Thymus (tissue), 11 donors: ENCODE results near the gene GRM4. TPM values are rescaled to one million over a fixed set of nuclear protein-coding genes. Genes with fewer than 3 reads are reported as not detected.

ENCODE experiments used
- DNase-seq, 9 donors: peaks; one replicate each; pipeline ENCODE4 v3.0.0-alpha.2; 2013; ENCODE audit warnings: low spot score in 9 of 9, low read depth in 6 of 9, missing footprints in 1 of 9
- H3K27ac ChIP-seq, 2 donors: one replicate each; pipeline ENCODE4 v1.5.1; 2013; ENCODE audit warnings: control low read depth in 1 of 2, low read depth in 1 of 2, low read length in 1 of 2, mild to moderate bottlenecking in 1 of 2, moderate library complexity in 1 of 2
- H3K27me3 ChIP-seq, 2 donors: one replicate each; pipeline ENCODE4 v1.5.1; 2013; ENCODE audit warnings: low read length in 1 of 2; ENCODE audit not compliant: control insufficient read depth in 2 of 2, insufficient read depth in 1 of 2
- H3K36me3 ChIP-seq, 2 donors: one replicate each; pipeline ENCODE4 v1.5.1; 2013; ENCODE audit warnings: low read length in 1 of 2, mild to moderate bottlenecking in 1 of 2, moderate library complexity in 1 of 2; ENCODE audit not compliant: control insufficient read depth in 2 of 2, insufficient read depth in 2 of 2
- H3K4me1 ChIP-seq, 2 donors: one replicate each; pipeline ENCODE4 v1.5.1; 2013; ENCODE audit warnings: low read length in 2 of 2; ENCODE audit not compliant: control insufficient read depth in 2 of 2, insufficient read depth in 2 of 2
- H3K4me3 ChIP-seq, 2 donors: one replicate each; pipeline ENCODE4 v1.5.1; 2013; ENCODE audit warnings: low read length in 2 of 2, control low read depth in 1 of 2, mild to moderate bottlenecking in 1 of 2
- H3K9me3 ChIP-seq, 2 donors: one replicate each; pipeline ENCODE4 v1.5.1; 2013; ENCODE audit warnings: low read length in 1 of 2, mild to moderate bottlenecking in 1 of 2; ENCODE audit not compliant: control insufficient read depth in 2 of 2, insufficient read depth in 1 of 2
- WGBS: extraction: QIAGEN DNeasy Blood & Tissue Kit; methylation state at CpG from one replicate; pipeline ENCODE4 v1.1.7; 2013; 5-methylcytosine and 5-hydroxymethylcytosine counted together
- polyA plus RNA-seq: library from polyadenylated mRNA; stranded (reverse); fragments of 200-250 nt; gene quantifications from one replicate; pipeline ENCODE4 v1.2.3, GENCODE V29; 2013
- total RNA-seq: library from RNA; stranded (reverse); fragments of 120-200 nt; gene quantifications from one replicate; pipeline ENCODE4 v1.2.4, GENCODE V29; 2013
- donor health status: healthy.

The GRM4 gene
- total and polyA plus RNA-seq, 2 donors = 0.14 to 0.27 TPM

DNA sequence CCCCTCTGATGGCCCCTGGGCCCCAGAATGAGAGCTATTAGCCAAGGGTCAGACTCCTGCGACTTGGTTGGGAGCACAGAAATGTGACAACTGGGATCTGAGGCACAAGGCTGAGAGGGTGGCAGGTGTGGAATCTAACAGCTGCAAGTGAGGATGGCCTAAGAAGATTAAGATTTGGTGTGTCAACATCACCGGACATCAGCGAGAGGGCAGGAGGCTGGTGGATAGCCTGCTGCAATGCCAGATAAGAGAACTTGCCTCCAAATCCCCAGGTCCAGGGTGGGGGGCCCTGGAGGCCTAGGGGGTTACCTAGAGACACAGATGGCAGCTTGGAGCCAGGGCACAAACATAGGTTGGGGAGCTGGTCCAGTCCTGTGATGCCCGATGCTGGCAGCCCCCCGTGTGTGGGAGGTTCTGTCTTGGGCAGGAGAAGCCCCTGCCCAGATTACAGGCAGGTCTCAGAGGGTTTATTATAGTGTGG, 155.8 kb downstream of the GRM4 start:
- WGBS = 62% methylated on average over 5 of the region's 5 CpGs
- no peaks in the 10 kb centered on the region for H3K4me1 ChIP-seq
- no peak overlapping the region for H3K27ac ChIP-seq
- no peaks in the 10 kb centered on the region for H3K36me3 ChIP-seq
- H3K4me3 ChIP-seq = no peak overlapping the region
- peaks cover 0 to 38% of the 10 kb centered on the region in 2 donors for H3K27me3 ChIP-seq
- no peak for DNase-seq
- no peaks in the 10 kb centered on the region for H3K9me3 ChIP-seq

DNA sequence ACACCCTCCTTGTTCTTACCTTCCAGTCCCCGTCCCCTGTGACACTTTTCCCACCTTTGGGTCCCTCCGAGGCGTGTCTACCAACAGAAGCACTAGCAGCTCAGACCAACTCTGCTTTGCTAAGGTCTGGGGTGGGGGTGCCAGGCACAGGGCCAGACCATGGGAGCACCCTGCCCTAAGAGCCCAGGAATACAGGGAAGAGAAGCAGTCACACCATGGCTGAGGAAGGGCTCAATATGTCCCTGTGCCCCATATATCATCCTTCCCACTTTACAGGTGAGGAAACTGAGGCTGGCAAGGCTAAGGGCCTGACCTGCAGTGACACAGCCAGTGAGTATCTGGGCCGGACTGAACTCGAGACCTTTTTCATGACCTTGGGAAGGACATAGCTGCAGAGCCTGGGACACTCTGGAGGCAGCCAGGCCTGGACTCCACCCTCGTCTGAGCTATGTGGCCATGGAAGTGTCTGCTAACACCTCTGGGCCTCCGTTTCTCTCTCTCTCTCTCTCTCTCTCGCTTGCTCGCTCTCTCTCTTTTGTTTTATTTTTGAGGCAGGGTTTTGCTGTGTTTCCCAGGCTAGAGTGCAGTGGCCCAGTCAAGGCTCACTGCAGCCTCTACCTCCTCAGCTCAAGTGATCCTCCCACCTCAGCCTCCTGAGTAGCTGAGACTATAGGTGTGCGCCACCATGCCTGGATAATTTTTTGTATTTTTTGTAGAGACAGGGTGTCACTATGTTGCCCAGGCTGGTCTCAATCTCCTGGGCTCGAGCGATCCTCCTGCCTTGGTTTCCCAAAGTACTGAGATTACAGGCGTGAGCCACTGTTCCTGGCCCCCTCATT, 156.7 kb downstream of the GRM4 start:
- H3K27ac ChIP-seq = no peak overlapping the region
- no peaks in the 10 kb centered on the region for H3K36me3 ChIP-seq
- 95% methylated on average over 13 of the region's 13 CpGs for WGBS
- no peaks in the 10 kb centered on the region for H3K4me1 ChIP-seq
- H3K4me3 ChIP-seq = no peak overlapping the region
- no peak for DNase-seq
- H3K27me3 ChIP-seq = peaks cover 0 to 32% of the 10 kb centered on the region in 2 donors
- no peaks in the 10 kb centered on the region for H3K9me3 ChIP-seq

DNA sequence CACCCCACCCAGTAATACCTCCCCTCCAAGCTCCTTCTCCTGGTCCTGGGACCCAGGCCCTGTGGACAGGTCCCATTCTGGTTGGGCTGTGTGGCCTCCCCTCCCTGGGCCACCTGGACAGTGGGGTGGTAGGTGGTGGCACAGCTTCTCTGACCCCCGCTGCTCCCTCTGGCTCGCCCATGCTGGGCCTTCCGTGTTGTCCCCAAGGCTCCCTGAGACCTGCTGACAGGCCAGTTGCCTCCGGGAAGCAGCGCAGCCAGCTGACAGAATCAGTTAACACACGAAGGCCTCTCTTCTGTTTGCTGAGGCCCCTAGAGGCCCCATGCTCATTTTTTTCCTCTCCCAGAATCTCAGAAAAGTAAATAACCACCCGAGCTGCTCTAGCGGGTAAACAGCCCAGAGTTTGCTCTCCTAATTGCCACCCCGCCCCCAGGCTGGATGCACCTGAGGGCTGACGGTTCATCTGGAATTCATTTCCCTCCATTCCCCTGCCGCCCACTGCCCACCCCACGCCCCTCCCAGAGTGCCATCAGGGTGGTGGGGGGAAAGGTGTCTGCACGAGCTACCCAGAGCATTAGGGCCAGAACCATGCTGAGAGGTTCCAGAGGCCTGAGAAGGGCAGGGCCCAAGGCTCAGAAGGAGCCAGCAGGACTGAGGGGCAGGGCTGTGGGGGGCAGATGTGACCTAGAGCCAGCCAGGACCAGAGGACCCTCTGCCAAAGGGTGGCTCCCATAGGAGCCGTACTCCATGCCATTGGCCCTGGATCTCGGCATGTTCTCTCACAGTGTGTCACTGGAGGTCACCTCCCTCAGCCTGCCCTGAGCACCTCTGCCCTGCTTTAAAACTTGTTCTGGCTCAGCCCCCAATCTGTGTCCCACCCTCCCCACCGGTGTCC, 157.5 kb downstream of the GRM4 start:
- H3K36me3 ChIP-seq = no peaks in the 10 kb centered on the region
- no peak overlapping the region for H3K4me3 ChIP-seq
- peaks cover 0 to 33% of the 10 kb centered on the region in 2 donors for H3K27me3 ChIP-seq
- no peaks in the 10 kb centered on the region for H3K9me3 ChIP-seq
- WGBS = 88% methylated on average over 16 of the region's 16 CpGs
- no peaks in the 10 kb centered on the region for H3K4me1 ChIP-seq
- DNase-seq = no peak
- no peak overlapping the region for H3K27ac ChIP-seq

GRCh38 chr6:33987531-33988021, 158.3 kb downstream of the GRM4 start:
- H3K4me3 ChIP-seq = no peak overlapping the region
- DNase-seq = no peak
- no peaks in the 10 kb centered on the region for H3K36me3 ChIP-seq
- no peaks in the 10 kb centered on the region for H3K4me1 ChIP-seq
- H3K27me3 ChIP-seq = peaks cover 0 to 27% of the 10 kb centered on the region in 2 donors
- H3K27ac ChIP-seq = no peak overlapping the region
- H3K9me3 ChIP-seq = no peaks in the 10 kb centered on the region
- 96% methylated on average over 13 of the region's 13 CpGs for WGBS

DNA sequence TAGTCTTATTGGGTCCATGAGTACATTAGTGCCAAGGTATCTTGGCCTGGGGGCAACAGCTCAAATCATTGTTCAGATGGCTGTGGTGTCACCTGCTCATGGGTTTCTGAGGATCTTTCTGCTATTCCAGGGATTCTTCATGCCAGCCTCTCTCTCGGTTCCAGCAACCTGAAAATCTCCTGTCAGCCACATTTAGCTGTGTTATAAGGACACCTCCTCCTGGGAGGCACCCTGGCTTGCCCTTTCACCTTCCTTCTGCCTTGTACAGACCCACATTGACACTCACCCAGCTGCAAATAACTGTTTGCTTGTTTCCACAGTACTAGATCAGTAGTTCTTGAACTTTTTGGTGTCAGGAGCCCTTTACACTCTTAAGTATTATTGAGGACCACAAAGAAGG, 159.9 kb downstream of the GRM4 start:
- Histone ChIP-seq H3K36me3 (no peaks in the 10 kb centered on the region), H3K27ac (no peak overlapping the region), H3K4me3 (no peak overlapping the region), H3K27me3 (peaks cover 0 to 26% of the 10 kb centered on the region in 2 donors), H3K9me3 (no peaks in the 10 kb centered on the region), H3K4me1 (no peaks in the 10 kb centered on the region)
- 83% methylated on average over 1 of the region's 1 CpG for WGBS
- no peak for DNase-seq

GRCh38 chr6:33985313-33985751, 160.6 kb downstream of the GRM4 start:
- DNase-seq = no peak

GRCh38 chr6:33984466-33985312, 161.2 kb downstream of the GRM4 start:
- Histone ChIP-seq H3K9me3 (no peaks in the 10 kb centered on the region), H3K27me3 (peaks cover 0 to 21% of the 10 kb centered on the region in 2 donors), H3K36me3 (no peaks in the 10 kb centered on the region), H3K27ac (no peak overlapping the region), H3K4me1 (no peaks in the 10 kb centered on the region), H3K4me3 (no peak overlapping the region)
- 88% methylated on average over 21 of the region's 21 CpGs for WGBS
- DNase-seq = no peak

More at GRCh38 chr6:33985313-33985751, 160.6 kb downstream of the GRM4 start:
- Histone ChIP-seq H3K4me1 (no peaks in the 10 kb centered on the region), H3K4me3 (no peak overlapping the region), H3K27me3 (peaks cover 0 to 26% of the 10 kb centered on the region in 2 donors), H3K27ac (no peak overlapping the region), H3K36me3 (no peaks in the 10 kb centered on the region), H3K9me3 (no peaks in the 10 kb centered on the region)
- 87% methylated on average over 14 of the region's 14 CpGs for WGBS

- H3K27me3 ChIP-seq = peaks cover 0 to 19% of the 10 kb centered on the region in 2 donors
- no peak overlapping the region for H3K27ac ChIP-seq
- no peak overlapping the region for H3K4me3 ChIP-seq
- 95% methylated on average over 8 of the region's 8 CpGs for WGBS
- H3K36me3 ChIP-seq = no peaks in the 10 kb centered on the region
- no peak for DNase-seq
- H3K9me3 ChIP-seq = no peaks in the 10 kb centered on the region
- H3K4me1 ChIP-seq = no peaks in the 10 kb centered on the region
Measured at GRCh38 chr6:33983721-33984465, 162.0 kb downstream of the GRM4 start.
